PC-3 (cell line): ENCODE measurements around the gene CCDC180. TPM values are rescaled to one million over a fixed set of nuclear protein-coding genes. Genes with fewer than 3 reads are reported as not detected.

Source experiments
- ATAC-seq: fragments of 200-7000 bp; cut with Tn5 transposase; 2 replicates; pipeline ENCODE4 v1.9.1; 2020; ENCODE audit warnings: mild to moderate bottlenecking, moderate library complexity
- BruUV-seq: library from RNA; stranded (reverse); fragments of 400-500 nt; replicated peaks from 2 replicates; lab custom pipeline; 2021; lab: Mats Ljungman, UMichigan
- CTCF ChIA-PET: fragments of 300-600 bp; sonication (Branson Sonifier 250); formaldehyde crosslinking; loops from one replicate; lab custom pipeline; 2022; ENCODE audit warnings: antibody characterized with exemption; lab: Charles Lee
- POLR2A ChIA-PET: fragments of 300-600 bp; sonication (Branson Sonifier 250); formaldehyde crosslinking; loops from one replicate; lab custom pipeline; 2022; ENCODE audit warnings: antibody characterized with exemption; ENCODE audit not compliant: unreplicated experiment; lab: Charles Lee
- DNase-seq: peaks from one replicate; pipeline ENCODE4 v3.0.0-alpha.2; 2015
- H2AFZ ChIP-seq: fragments of 300-600 bp; sonication (generic); 2 replicates; pipeline ENCODE4 v1.6.0; 2016; ENCODE audit warnings: antibody characterized with exemption, low read length
- H3F3A ChIP-seq: fragments of 300-600 bp; sonication (generic); one replicate; pipeline ENCODE4 v1.6.0; 2017; ENCODE audit warnings: antibody characterized with exemption, low read length, control low read depth, mild to moderate bottlenecking; ENCODE audit not compliant: unreplicated experiment
- H3K27ac ChIP-seq: fragments of 300-600 bp; sonication (generic); 2 replicates; pipeline ENCODE4 v1.5.1; 2016; ENCODE audit warnings: mild to moderate bottlenecking, low read length
- H3K27me3 ChIP-seq: fragments of 300-600 bp; sonication (generic); 2 replicates; pipeline ENCODE4 v1.6.1; 2016; ENCODE audit warnings: low read length, mixed read lengths
- H3K36me3 ChIP-seq: fragments of 300-600 bp; sonication (generic); 2 replicates; pipeline ENCODE4 v1.6.1; 2016; ENCODE audit warnings: low read depth, mixed run types, low read length, mixed read lengths
- H3K4me1 ChIP-seq: fragments of 300-600 bp; sonication (generic); 2 replicates; pipeline ENCODE4 v1.5.1; 2016; ENCODE audit warnings: low read length; ENCODE audit not compliant: insufficient read depth
- H3K4me2 ChIP-seq: fragments of 300-600 bp; sonication (generic); 2 replicates; pipeline ENCODE4 v1.6.0; 2016; ENCODE audit warnings: low read length
- H3K4me3 ChIP-seq: fragments of 300-600 bp; sonication (generic); 2 replicates; pipeline ENCODE4 v1.5.1; 2016; ENCODE audit warnings: mild to moderate bottlenecking, low read length, mixed read lengths
- H3K79me2 ChIP-seq: fragments of 300-600 bp; sonication (generic); 2 replicates; pipeline ENCODE4 v1.6.1; 2017; ENCODE audit warnings: low read length, mixed read lengths
- H3K9ac ChIP-seq: fragments of 300-600 bp; sonication (generic); 2 replicates; pipeline ENCODE4 v1.6.0; 2016; ENCODE audit warnings: mild to moderate bottlenecking, low read length
- H3K9me2 ChIP-seq: fragments of 300-600 bp; sonication (generic); replicated peaks from 2 replicates; pipeline ENCODE4 v1.6.1; 2016; ENCODE audit warnings: mixed run types, low read length, mixed read lengths
- H3K9me3 ChIP-seq: fragments of 300-600 bp; sonication (generic); 2 replicates; pipeline ENCODE4 v1.6.1; 2016; ENCODE audit warnings: low read length, mixed read lengths
- H4K20me1 ChIP-seq: fragments of 300-600 bp; sonication (generic); 2 replicates; pipeline ENCODE4 v1.6.1; 2016; ENCODE audit warnings: low read length, mixed read lengths
- CTCF ChIP-seq: fragments of 300-600 bp; sonication (generic); conservative IDR thresholded peaks from 2 replicates; pipeline ENCODE4 v1.5.1; 2017; ENCODE audit warnings: antibody characterized with exemption, low read depth, mild to moderate bottlenecking, low read length
- EZH2 ChIP-seq: fragments of 300-600 bp; sonication (generic); IDR thresholded peaks from one replicate; pipeline ENCODE4 v1.6.1; 2017; ENCODE audit warnings: antibody characterized with exemption, mild to moderate bottlenecking, low read length; ENCODE audit not compliant: unreplicated experiment
- EZH2phosphoT487 ChIP-seq: fragments of 300-600 bp; sonication (generic); IDR thresholded peaks from 2 replicates; pipeline ENCODE4 v1.6.1; 2018; ENCODE audit warnings: mild to moderate bottlenecking, antibody characterized with exemption, low read length, borderline replicate concordance
- intact Hi-C: fragments of 100-400 bp; cut with micrococcal nuclease; formaldehyde crosslinking; loops from 2 replicates; pipeline ENCODE4 v1.9.0; 2023
- total RNA-seq: library from RNA; depleted of rRNA; stranded (reverse); fragments of >200 nt; gene quantifications from 2 replicates; pipeline ENCODE4 v1.2.3, GENCODE V29; 2014

CCDC180 gene
- total RNA-seq, 1 experiment from 2014 or later = 0.55 TPM

GRCh38 chr9:97272072-97272471 lies 35.4 kb upstream of the CCDC180 start:
- POLR2A ChIA-PET = no interaction called here
- intact Hi-C loops = no loop called here
- no peaks in the 10 kb centered on the region for H3F3A ChIP-seq

DNA sequence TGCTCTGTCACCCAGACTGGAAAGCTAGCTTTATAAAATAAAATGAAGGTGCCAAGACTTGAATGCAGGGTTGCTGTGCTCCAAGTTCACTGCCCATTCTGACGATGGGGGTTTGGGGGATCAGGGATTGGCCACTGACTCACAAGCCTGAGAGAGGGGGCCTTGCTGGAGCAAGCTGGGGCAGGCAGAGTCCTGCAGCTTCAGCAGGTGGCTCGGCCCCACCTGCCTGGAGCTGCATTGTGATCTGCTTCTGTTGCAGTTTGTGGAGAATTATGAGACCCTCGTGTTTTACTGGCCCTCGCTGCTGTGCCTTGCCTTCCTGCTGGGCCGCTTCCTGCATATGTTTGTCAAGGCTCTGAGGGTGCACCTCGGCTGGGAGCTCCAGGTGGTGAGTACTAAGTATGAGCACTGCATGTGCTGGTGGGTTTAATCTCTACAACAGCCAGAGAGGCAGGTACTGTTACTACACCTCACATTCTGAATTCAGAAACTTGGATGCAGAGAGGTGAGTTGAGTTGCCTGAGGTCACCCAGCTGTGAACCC lies 31.1 kb upstream of the CCDC180 start:
- Histone ChIP-seq H3K79me2 (no peaks in the 10 kb centered on the region), H3K9me2 (no peaks in the 10 kb centered on the region), H3K36me3 (no peaks in the 10 kb centered on the region), H3K9ac (no peak overlapping the region), H3K4me3 (no peak overlapping the region), H3K4me1 (no peaks in the 10 kb centered on the region), H3K4me2 (no peak overlapping the region), H3K9me3 (no peaks in the 10 kb centered on the region), H3K27me3 (no peaks in the 10 kb centered on the region), H3K27ac (no peak overlapping the region), H2AFZ (no peak overlapping the region), H4K20me1 (no peaks in the 10 kb centered on the region), H3F3A (no peaks in the 10 kb centered on the region)
- DNase-seq = no peak
- intact Hi-C loops = no loop called here
- ChIA-PET POLR2A (no interaction called here), CTCF (no interaction called here)
- BruUV-seq = no TSS peak
- no peak for ATAC-seq
- TF ChIP-seq EZH2 = no peak
- no peak for TF ChIP-seq EZH2phosphoT487
- TF ChIP-seq CTCF = no peak

More at GRCh38 chr9:97272072-97272471, 35.4 kb upstream of the CCDC180 start:
- Histone ChIP-seq H3K27ac (no peak overlapping the region), H3K36me3 (no peaks in the 10 kb centered on the region), H3K4me2 (no peak overlapping the region), H3K9me2 (no peaks in the 10 kb centered on the region), H3K79me2 (no peaks in the 10 kb centered on the region), H3K27me3 (no peaks in the 10 kb centered on the region), H3K4me1 (no peaks in the 10 kb centered on the region), H2AFZ (no peak overlapping the region), H3K4me3 (no peak overlapping the region), H4K20me1 (no peaks in the 10 kb centered on the region), H3K9me3 (no peaks in the 10 kb centered on the region), H3K9ac (no peak overlapping the region)
- ATAC-seq (no peak), DNase-seq (no peak)
- TF ChIP-seq CTCF = no peak
- no peak for TF ChIP-seq EZH2phosphoT487
- no peak for TF ChIP-seq EZH2
- BruUV-seq = no TSS peak
- CTCF ChIA-PET = no interaction called here

DNA sequence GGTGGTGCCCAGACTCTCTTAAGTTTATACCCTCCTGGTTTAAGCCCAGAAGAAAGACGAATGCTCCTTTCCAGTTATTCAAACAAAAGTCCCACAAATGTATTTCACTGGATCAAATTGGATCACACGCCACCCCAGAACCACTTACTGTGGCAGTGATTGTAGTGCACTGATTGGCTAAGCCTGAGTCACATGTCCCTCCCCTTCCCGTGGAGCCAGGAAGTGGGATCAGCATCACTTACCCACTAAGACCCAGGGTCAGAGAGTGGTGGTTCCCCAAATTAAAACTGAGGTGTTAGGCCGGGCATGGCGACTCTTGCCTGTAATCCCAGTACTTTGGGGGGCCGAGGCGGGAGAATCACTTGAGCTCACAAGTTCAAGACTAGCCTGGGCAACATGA lies 29.5 kb upstream of the CCDC180 start:
- H2AFZ ChIP-seq = no peak overlapping the region
- H3K9me2 ChIP-seq = no peaks in the 10 kb centered on the region
- no peak for ATAC-seq
- H3K36me3 ChIP-seq = no peaks in the 10 kb centered on the region
- no peaks in the 10 kb centered on the region for H4K20me1 ChIP-seq
- H3K9ac ChIP-seq = no peak overlapping the region
- H3K27me3 ChIP-seq = no peaks in the 10 kb centered on the region
- intact Hi-C loops = no loop called here
- no peak overlapping the region for H3K4me3 ChIP-seq
- no peaks in the 10 kb centered on the region for H3K4me1 ChIP-seq
- CTCF ChIA-PET = no interaction called here
- no peaks in the 10 kb centered on the region for H3K79me2 ChIP-seq
- H3K4me2 ChIP-seq = no peak overlapping the region
- no TSS peak for BruUV-seq
- H3F3A ChIP-seq = no peaks in the 10 kb centered on the region
- TF ChIP-seq EZH2 = no peak
- no peak for TF ChIP-seq CTCF
- no peak for TF ChIP-seq EZH2phosphoT487
- DNase-seq = no peak
- POLR2A ChIA-PET = no interaction called here
- no peaks in the 10 kb centered on the region for H3K9me3 ChIP-seq
- H3K27ac ChIP-seq = no peak overlapping the region
